ENCODE data around the gene TBCK. TPM values are rescaled to one million over a fixed set of nuclear protein-coding genes. Genes with fewer than 3 reads are reported as not detected.

TBCK gene
- total and polyA plus RNA-seq, 9 of the 15 experiments (the other 6 are each of a cell fraction or from before 2014, with no cell fraction given), result 5.3 to 26.6 (median 16.2) TPM

DNA sequence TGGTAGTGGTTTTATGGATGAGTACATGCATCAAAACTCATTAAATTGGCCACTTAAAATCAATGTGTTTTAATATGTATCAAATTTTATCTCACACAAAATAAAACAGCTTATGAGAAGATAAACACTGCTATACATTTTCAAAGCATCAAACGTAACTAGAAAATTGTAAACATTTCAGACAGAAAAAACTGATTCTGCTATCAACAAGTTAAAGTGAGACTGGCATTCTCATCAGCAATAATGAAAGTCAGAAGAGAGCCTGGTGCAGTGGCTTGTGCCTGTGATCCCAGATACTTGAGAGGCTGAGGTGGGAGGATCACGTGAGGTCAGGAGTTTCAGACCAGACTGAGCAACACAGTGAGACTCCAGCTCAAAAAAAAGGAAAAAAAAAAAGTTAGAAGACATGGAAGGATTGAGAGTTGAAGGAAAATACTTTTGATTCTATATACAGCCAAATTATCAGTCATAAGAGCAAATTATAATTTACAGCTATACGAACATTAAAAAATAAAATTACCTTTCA lies 2.9 kb downstream of the TBCK start (continued):
- TF ChIP-seq, protein P1, sequence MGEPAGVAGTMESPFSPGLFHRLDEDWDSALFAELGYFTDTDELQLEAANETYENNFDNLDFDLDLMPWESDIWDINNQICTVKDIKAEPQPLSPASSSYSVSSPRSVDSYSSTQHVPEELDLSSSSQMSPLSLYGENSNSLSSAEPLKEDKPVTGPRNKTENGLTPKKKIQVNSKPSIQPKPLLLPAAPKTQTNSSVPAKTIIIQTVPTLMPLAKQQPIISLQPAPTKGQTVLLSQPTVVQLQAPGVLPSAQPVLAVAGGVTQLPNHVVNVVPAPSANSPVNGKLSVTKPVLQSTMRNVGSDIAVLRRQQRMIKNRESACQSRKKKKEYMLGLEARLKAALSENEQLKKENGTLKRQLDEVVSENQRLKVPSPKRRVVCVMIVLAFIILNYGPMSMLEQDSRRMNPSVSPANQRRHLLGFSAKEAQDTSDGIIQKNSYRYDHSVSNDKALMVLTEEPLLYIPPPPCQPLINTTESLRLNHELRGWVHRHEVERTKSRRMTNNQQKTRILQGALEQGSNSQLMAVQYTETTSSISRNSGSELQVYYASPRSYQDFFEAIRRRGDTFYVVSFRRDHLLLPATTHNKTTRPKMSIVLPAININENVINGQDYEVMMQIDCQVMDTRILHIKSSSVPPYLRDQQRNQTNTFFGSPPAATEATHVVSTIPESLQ (CRISPR knock-in tag; IDR thresholded peaks at IDR 0.05), result no peak
- TF ChIP-seq EGR1 (conservative IDR thresholded peaks at IDR 0.05) (peak; percentile 27; the same call in 1 of the 2 replicates), TOE1 (IDR thresholded peaks at IDR 0.05; ENCODE audit: borderline replicate concordance) (peak; percentile 46; the same call in 1 of the 2 replicates), TOE1 (CRISPR knock-in tag; IDR thresholded peaks at IDR 0.05; ENCODE audit: borderline replicate concordance, low read depth) (no peak), BHLHE40 (IDR thresholded peaks at IDR 0.05; ENCODE audit: low read length) (peak; percentile 84), ZNF347 (CRISPR knock-in tag; IDR thresholded peaks at IDR 0.05; ENCODE audit: low read depth) (no peak), SMARCB1 (IDR thresholded peaks at IDR 0.05; ENCODE audit: insufficient read length, low read depth) (no peak), FOSL1 (tag; conservative IDR thresholded peaks at IDR 0.05) (no peak), POLR2H (tag; IDR thresholded peaks at IDR 0.05; ENCODE audit: low read depth) (no peak), SIN3A (IDR thresholded peaks at IDR 0.05; ENCODE audit: borderline replicate concordance in 2 of 2, control insufficient read depth in 1 of 2, low read depth in 2 of 2, low read length in 2 of 2) (no peak), ZNF778 (CRISPR knock-in tag; IDR thresholded peaks at IDR 0.05) (no peak), RHOXF2B (CRISPR knock-in tag; conservative IDR thresholded peaks at IDR 0.05) (no peak)
- TF ChIP-seq, protein P2, sequence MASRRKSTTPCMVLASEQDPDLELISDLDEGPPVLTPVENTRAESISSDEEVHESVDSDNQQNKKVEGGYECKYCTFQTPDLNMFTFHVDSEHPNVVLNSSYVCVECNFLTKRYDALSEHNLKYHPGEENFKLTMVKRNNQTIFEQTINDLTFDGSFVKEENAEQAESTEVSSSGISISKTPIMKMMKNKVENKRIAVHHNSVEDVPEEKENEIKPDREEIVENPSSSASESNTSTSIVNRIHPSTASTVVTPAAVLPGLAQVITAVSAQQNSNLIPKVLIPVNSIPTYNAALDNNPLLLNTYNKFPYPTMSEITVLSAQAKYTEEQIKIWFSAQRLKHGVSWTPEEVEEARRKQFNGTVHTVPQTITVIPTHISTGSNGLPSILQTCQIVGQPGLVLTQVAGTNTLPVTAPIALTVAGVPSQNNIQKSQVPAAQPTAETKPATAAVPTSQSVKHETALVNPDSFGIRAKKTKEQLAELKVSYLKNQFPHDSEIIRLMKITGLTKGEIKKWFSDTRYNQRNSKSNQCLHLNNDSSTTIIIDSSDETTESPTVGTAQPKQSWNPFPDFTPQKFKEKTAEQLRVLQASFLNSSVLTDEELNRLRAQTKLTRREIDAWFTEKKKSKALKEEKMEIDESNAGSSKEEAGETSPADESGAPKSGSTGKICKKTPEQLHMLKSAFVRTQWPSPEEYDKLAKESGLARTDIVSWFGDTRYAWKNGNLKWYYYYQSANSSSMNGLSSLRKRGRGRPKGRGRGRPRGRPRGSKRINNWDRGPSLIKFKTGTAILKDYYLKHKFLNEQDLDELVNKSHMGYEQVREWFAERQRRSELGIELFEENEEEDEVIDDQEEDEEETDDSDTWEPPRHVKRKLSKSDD (conservative IDR thresholded peaks at IDR 0.05; ENCODE audit: low read length), result no peak
- TF ChIP-seq, protein P3, sequence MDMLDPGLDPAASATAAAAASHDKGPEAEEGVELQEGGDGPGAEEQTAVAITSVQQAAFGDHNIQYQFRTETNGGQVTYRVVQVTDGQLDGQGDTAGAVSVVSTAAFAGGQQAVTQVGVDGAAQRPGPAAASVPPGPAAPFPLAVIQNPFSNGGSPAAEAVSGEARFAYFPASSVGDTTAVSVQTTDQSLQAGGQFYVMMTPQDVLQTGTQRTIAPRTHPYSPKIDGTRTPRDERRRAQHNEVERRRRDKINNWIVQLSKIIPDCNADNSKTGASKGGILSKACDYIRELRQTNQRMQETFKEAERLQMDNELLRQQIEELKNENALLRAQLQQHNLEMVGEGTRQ (CRISPR knock-in tag; IDR thresholded peaks at IDR 0.05), result peak; percentile 72
- TF ChIP-seq, protein P4, sequence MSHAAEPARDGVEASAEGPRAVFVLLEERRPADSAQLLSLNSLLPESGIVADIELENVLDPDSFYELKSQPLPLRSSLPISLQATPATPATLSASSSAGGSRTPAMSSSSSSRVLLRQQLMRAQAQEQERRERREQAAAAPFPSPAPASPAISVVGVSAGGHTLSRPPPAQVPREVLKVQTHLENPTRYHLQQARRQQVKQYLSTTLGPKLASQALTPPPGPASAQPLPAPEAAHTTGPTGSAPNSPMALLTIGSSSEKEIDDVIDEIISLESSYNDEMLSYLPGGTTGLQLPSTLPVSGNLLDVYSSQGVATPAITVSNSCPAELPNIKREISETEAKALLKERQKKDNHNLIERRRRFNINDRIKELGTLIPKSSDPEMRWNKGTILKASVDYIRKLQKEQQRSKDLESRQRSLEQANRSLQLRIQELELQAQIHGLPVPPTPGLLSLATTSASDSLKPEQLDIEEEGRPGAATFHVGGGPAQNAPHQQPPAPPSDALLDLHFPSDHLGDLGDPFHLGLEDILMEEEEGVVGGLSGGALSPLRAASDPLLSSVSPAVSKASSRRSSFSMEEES (CRISPR knock-in tag; IDR thresholded peaks at IDR 0.05), result peak; percentile 13; the same call in 1 of the 2 replicates
- TF ChIP-seq, protein P5, sequence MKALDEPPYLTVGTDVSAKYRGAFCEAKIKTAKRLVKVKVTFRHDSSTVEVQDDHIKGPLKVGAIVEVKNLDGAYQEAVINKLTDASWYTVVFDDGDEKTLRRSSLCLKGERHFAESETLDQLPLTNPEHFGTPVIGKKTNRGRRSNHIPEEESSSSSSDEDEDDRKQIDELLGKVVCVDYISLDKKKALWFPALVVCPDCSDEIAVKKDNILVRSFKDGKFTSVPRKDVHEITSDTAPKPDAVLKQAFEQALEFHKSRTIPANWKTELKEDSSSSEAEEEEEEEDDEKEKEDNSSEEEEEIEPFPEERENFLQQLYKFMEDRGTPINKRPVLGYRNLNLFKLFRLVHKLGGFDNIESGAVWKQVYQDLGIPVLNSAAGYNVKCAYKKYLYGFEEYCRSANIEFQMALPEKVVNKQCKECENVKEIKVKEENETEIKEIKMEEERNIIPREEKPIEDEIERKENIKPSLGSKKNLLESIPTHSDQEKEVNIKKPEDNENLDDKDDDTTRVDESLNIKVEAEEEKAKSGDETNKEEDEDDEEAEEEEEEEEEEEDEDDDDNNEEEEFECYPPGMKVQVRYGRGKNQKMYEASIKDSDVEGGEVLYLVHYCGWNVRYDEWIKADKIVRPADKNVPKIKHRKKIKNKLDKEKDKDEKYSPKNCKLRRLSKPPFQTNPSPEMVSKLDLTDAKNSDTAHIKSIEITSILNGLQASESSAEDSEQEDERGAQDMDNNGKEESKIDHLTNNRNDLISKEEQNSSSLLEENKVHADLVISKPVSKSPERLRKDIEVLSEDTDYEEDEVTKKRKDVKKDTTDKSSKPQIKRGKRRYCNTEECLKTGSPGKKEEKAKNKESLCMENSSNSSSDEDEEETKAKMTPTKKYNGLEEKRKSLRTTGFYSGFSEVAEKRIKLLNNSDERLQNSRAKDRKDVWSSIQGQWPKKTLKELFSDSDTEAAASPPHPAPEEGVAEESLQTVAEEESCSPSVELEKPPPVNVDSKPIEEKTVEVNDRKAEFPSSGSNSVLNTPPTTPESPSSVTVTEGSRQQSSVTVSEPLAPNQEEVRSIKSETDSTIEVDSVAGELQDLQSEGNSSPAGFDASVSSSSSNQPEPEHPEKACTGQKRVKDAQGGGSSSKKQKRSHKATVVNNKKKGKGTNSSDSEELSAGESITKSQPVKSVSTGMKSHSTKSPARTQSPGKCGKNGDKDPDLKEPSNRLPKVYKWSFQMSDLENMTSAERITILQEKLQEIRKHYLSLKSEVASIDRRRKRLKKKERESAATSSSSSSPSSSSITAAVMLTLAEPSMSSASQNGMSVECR (CRISPR knock-in tag; IDR thresholded peaks at IDR 0.05), result no peak

All from K562 (cell line).